ENCODE results near the gene TRAF5. TPM values are rescaled to one million over a fixed set of nuclear protein-coding genes. Genes with fewer than 3 reads are reported as not detected.

TRAF5 gene
- total and polyA plus RNA-seq, 4 donors, result 0.68 to 3.3 (median 1.6) TPM

DNA sequence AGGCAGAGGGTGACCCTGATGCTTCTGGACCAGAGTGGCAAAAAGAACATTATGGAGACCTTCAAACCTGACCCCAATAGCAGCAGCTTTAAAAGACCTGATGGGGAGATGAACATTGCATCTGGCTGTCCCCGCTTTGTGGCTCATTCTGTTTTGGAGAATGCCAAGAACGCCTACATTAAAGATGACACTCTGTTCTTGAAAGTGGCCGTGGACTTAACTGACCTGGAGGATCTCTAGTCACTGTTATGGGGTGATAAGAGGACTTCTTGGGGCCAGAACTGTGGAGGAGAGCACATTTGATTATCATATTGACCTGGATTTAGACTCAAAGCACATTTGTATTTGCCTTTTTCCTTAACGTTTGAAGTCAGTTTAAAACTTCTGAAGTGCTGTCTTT is 45.8 kb downstream of the TRAF5 start:
- no peaks in the 10 kb centered on the region for H3K36me3 ChIP-seq (ENCODE audit: control insufficient read depth in 4 of 4, insufficient read depth in 3 of 4, low read depth in 1 of 4, low read length in 3 of 4)
- DNase-seq (ENCODE audit: low spot score), result no peak
- WGBS, result 88% methylated on average over 4 of the region's 4 CpGs

DNA sequence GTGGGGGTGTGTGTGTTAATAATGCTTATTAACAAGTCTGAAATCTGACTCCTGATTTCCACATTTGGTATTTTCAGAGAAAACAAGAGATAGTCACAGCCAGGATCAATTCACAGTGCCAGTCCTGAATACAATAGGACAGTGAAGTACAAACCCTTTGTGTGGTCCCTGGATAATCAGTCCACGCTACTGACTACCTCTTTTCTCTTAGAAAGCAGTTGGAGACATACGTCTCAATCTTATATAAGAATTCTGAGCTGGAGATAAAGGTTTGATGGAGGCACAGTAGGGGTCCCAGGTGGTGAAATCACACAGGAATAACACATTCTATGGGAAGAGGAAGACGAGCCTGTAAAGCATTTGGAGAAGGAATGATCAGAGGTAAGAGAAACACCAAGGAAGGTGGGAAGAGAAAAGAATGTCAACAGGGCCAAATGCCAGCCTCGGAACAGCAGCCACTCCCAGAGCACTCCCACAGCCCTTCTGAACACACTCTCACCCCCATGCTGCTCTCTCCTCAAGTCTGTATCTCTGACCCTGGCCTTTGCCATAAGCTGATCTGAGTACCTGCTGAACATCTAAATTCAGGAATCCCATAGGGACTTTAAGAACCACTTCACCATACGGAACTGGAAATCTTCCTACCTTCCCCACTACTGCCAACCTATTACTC is 48.6 kb downstream of the TRAF5 start:
- no peak overlapping the region for H3K9ac ChIP-seq (ENCODE audit: low read depth in 1 of 2, low read length in 2 of 2)
- no peaks in the 10 kb centered on the region for H3K27me3 ChIP-seq (ENCODE audit: control insufficient read depth in 4 of 4, insufficient read depth in 4 of 4, low read length in 3 of 4)
- no peaks in the 10 kb centered on the region for H3K36me3 ChIP-seq (ENCODE audit: control insufficient read depth in 4 of 4, insufficient read depth in 3 of 4, low read depth in 1 of 4, low read length in 3 of 4)
- no peaks in the 10 kb centered on the region for H3K4me1 ChIP-seq (ENCODE audit: control insufficient read depth in 4 of 4, insufficient read depth in 4 of 4, low read length in 3 of 4)
- H3K9me3 ChIP-seq (ENCODE audit: control insufficient read depth in 4 of 4, low read length in 3 of 4), result no peaks in the 10 kb centered on the region
- no peak overlapping the region for H3K4me3 ChIP-seq (ENCODE audit: low read depth in 1 of 3, low read length in 3 of 3)
- TF ChIP-seq, protein P1, sequence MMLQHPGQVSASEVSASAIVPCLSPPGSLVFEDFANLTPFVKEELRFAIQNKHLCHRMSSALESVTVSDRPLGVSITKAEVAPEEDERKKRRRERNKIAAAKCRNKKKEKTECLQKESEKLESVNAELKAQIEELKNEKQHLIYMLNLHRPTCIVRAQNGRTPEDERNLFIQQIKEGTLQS (IDR thresholded peaks at IDR 0.05), result no peak
- no peak for TF ChIP-seq JUND (IDR thresholded peaks at IDR 0.05)
- no peak for TF ChIP-seq FOXA2 (IDR thresholded peaks at IDR 0.05)
- no peak for TF ChIP-seq RAD21 (IDR thresholded peaks at IDR 0.05)
- TF ChIP-seq, protein P2, sequence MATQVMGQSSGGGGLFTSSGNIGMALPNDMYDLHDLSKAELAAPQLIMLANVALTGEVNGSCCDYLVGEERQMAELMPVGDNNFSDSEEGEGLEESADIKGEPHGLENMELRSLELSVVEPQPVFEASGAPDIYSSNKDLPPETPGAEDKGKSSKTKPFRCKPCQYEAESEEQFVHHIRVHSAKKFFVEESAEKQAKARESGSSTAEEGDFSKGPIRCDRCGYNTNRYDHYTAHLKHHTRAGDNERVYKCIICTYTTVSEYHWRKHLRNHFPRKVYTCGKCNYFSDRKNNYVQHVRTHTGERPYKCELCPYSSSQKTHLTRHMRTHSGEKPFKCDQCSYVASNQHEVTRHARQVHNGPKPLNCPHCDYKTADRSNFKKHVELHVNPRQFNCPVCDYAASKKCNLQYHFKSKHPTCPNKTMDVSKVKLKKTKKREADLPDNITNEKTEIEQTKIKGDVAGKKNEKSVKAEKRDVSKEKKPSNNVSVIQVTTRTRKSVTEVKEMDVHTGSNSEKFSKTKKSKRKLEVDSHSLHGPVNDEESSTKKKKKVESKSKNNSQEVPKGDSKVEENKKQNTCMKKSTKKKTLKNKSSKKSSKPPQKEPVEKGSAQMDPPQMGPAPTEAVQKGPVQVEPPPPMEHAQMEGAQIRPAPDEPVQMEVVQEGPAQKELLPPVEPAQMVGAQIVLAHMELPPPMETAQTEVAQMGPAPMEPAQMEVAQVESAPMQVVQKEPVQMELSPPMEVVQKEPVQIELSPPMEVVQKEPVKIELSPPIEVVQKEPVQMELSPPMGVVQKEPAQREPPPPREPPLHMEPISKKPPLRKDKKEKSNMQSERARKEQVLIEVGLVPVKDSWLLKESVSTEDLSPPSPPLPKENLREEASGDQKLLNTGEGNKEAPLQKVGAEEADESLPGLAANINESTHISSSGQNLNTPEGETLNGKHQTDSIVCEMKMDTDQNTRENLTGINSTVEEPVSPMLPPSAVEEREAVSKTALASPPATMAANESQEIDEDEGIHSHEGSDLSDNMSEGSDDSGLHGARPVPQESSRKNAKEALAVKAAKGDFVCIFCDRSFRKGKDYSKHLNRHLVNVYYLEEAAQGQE (IDR thresholded peaks at IDR 0.05), result no peak
- TF ChIP-seq, protein P3, sequence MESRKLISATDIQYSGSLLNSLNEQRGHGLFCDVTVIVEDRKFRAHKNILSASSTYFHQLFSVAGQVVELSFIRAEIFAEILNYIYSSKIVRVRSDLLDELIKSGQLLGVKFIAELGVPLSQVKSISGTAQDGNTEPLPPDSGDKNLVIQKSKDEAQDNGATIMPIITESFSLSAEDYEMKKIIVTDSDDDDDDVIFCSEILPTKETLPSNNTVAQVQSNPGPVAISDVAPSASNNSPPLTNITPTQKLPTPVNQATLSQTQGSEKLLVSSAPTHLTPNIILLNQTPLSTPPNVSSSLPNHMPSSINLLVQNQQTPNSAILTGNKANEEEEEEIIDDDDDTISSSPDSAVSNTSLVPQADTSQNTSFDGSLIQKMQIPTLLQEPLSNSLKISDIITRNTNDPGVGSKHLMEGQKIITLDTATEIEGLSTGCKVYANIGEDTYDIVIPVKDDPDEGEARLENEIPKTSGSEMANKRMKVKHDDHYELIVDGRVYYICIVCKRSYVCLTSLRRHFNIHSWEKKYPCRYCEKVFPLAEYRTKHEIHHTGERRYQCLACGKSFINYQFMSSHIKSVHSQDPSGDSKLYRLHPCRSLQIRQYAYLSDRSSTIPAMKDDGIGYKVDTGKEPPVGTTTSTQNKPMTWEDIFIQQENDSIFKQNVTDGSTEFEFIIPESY (IDR thresholded peaks at IDR 0.05), result no peak
- TF ChIP-seq EGR1 (IDR thresholded peaks at IDR 0.05; ENCODE audit: low read depth in 2 of 2), result no peak
- TF ChIP-seq SP1 (IDR thresholded peaks at IDR 0.05), result no peak
- no peak for TF ChIP-seq RXRA (IDR thresholded peaks at IDR 0.05)
- no peak for DNase-seq (ENCODE audit: low spot score)
- no peak overlapping the region for H3K27ac ChIP-seq (ENCODE audit: low read depth in 1 of 2, low read length in 2 of 2)
- WGBS, result 86% methylated on average over 5 of the region's 5 CpGs

More for the DNA sequence above, 45.8 kb downstream of the TRAF5 start:
- Histone ChIP-seq H3K9me3 (ENCODE audit: control insufficient read depth in 4 of 4, low read length in 3 of 4) (no peaks in the 10 kb centered on the region), H3K27me3 (ENCODE audit: control insufficient read depth in 4 of 4, insufficient read depth in 4 of 4, low read length in 3 of 4) (no peaks in the 10 kb centered on the region), H3K27ac (ENCODE audit: low read depth in 1 of 2, low read length in 2 of 2) (no peak overlapping the region), H3K4me3 (ENCODE audit: low read depth in 1 of 3, low read length in 3 of 3) (no peak overlapping the region), H3K9ac (ENCODE audit: low read depth in 1 of 2, low read length in 2 of 2) (no peak overlapping the region), H3K4me1 (ENCODE audit: control insufficient read depth in 4 of 4, insufficient read depth in 4 of 4, low read length in 3 of 4) (no peaks in the 10 kb centered on the region)
- TF ChIP-seq, protein P2 (IDR thresholded peaks at IDR 0.05), result no peak
- TF ChIP-seq TAF1 (conservative IDR thresholded peaks at IDR 0.05) (no peak), JUND (IDR thresholded peaks at IDR 0.05) (no peak), YY1 (IDR thresholded peaks at IDR 0.05) (no peak), SP1 (IDR thresholded peaks at IDR 0.05) (no peak)
